Activated CD8-positive, alpha-beta memory T cell treated with anti-CD3 and anti-CD28 coated beads, Interleukin-2, amount 10 ng/mL, durations not matched to agents 7 days and 5 days (primary cell): ENCODE results near the gene DARS1. TPM values are rescaled to one million over a fixed set of nuclear protein-coding genes. Genes with fewer than 3 reads are reported as not detected.
"Not testable (repeated sequence)": the region's sequence is repeated elsewhere in the genome, so short reads cannot be mapped to it uniquely, and the experiment has no call there.

Experiments used
- ATAC-seq: fragments of 150-1000 bp; cut with Tn5 transposase; one replicate; pipeline ENCODE4 v1.10.0; 2021; ENCODE audit warnings: moderate library complexity
- CTCF ChIA-PET: fragments of 350-600 bp; sonication (Branson Sonifier 250); formaldehyde crosslinking; loops from one replicate; lab custom pipeline; 2021; ENCODE audit warnings: antibody characterized with exemption; lab: Charles Lee
- DNase-seq: peaks from one replicate; pipeline ENCODE4 v3.0.0-alpha.2; 2020
- H3K27ac Mint-ChIP-seq: one replicate; pipeline ENCODE4 v1.8.0; 2021; ENCODE audit warnings: mild to moderate bottlenecking, mixed read lengths
- H3K27me3 Mint-ChIP-seq: one replicate; pipeline ENCODE4 v1.8.0; 2021; ENCODE audit warnings: mixed read lengths
- H3K36me3 Mint-ChIP-seq: one replicate; pipeline ENCODE4 v1.8.0; 2021; ENCODE audit warnings: mild to moderate bottlenecking, mixed read lengths
- H3K4me1 Mint-ChIP-seq: one replicate; pipeline ENCODE4 v1.8.0; 2021; ENCODE audit warnings: mixed read lengths
- H3K4me3 Mint-ChIP-seq: one replicate; pipeline ENCODE4 v1.8.0; 2021; ENCODE audit warnings: mild to moderate bottlenecking, moderate library complexity, mixed read lengths
- H3K9me3 Mint-ChIP-seq: one replicate; pipeline ENCODE4 v1.8.0; 2022; ENCODE audit warnings: low read depth, mixed read lengths
- total RNA-seq, 2 experiments: library from RNA; stranded (reverse); gene quantifications; one replicate each; pipeline ENCODE4 v1.2.3, GENCODE V29; 2021

Gene DARS1
- total RNA-seq, 2 experiments from 2014 or later, result 94.0 to 109 TPM

DNA sequence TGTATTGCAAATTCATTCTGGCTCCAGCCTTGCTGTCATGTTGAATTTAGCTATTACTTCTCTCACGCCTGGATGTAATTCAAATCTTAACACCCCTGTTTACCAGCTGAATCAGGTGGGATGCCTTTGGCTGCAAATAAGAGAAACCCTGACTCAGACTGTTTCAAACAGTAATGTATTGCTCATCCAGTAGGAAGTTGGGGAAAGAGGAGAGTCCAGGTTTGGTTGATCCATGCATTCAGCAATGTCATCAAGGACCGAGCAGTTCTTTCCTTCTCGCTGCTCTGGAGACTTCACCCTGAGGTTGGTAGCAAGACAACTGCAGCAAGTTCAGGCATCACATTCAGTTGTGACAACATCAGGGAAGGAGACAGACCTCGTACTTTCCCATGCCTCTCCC lies 6.4 kb upstream of the DARS1 start:
- Mint-ChIP-seq H3K4me1 (peaks cover 8% of the 10 kb centered on the region), H3K27ac (no peak overlapping the region), H3K4me3 (no peak overlapping the region), H3K36me3 (peaks cover 34% of the 10 kb centered on the region), H3K27me3 (no peaks in the 10 kb centered on the region), H3K9me3 (no peaks in the 10 kb centered on the region)
- DNase-seq, result no peak
- CTCF ChIA-PET, result no interaction called here
- no peak for ATAC-seq

GRCh38 chr2:135987441-135987840 lies 2.0 kb upstream of the DARS1 start:
- Mint-ChIP-seq H3K4me3 (no peak overlapping the region), H3K27me3 (no peaks in the 10 kb centered on the region), H3K9me3 (no peaks in the 10 kb centered on the region), H3K36me3 (peaks cover 36% of the 10 kb centered on the region), H3K4me1 (peaks cover 31% of the 10 kb centered on the region), H3K27ac (no peak overlapping the region)
- ATAC-seq (no peak), DNase-seq (peak; percentile 22)
- CTCF ChIA-PET, result interaction anchor here (1.1 kb wide), 1 partner anchor 36 kb away, joined by 3 read pairs; no protein-coding TSS in a partner anchor

GRCh38 chr2:135986507-135986906 lies 1.1 kb upstream of the DARS1 start:
- Mint-ChIP-seq H3K4me1 (peaks cover 39% of the 10 kb centered on the region), H3K27ac (peak overlapping the region; percentile 96), H3K36me3 (peaks cover 37% of the 10 kb centered on the region), H3K9me3 (no peaks in the 10 kb centered on the region), H3K27me3 (no peaks in the 10 kb centered on the region), H3K4me3 (peak overlapping the region; percentile 94)
- DNase-seq (no peak), ATAC-seq (no peak)
- CTCF ChIA-PET, result interaction anchor here (1.6 to 1.7 kb wide), 2 partner anchors 243 to 398 kb away, joined by 3 to 5 read pairs; no protein-coding TSS in a partner anchor

- ATAC-seq (peak; percentile 57), DNase-seq (peak; percentile 82)
- peak overlapping the region; percentile 94 for H3K4me3 Mint-ChIP-seq
- H3K36me3 Mint-ChIP-seq, result peaks cover 42% of the 10 kb centered on the region
- H3K4me1 Mint-ChIP-seq, result peaks cover 43% of the 10 kb centered on the region
- H3K27ac Mint-ChIP-seq, result peak overlapping the region; percentile 96
- H3K9me3 Mint-ChIP-seq, result no peaks in the 10 kb centered on the region
- CTCF ChIA-PET, result interaction anchor here (1.2 to 1.7 kb wide), 3 partner anchors 67 to 398 kb away, joined by 3 to 5 read pairs (median 4); no protein-coding TSS in a partner anchor
- H3K27me3 Mint-ChIP-seq, result no peaks in the 10 kb centered on the region
Observed at GRCh38 chr2:135985826-135986393, 484 bp upstream of the DARS1 start.

DNA sequence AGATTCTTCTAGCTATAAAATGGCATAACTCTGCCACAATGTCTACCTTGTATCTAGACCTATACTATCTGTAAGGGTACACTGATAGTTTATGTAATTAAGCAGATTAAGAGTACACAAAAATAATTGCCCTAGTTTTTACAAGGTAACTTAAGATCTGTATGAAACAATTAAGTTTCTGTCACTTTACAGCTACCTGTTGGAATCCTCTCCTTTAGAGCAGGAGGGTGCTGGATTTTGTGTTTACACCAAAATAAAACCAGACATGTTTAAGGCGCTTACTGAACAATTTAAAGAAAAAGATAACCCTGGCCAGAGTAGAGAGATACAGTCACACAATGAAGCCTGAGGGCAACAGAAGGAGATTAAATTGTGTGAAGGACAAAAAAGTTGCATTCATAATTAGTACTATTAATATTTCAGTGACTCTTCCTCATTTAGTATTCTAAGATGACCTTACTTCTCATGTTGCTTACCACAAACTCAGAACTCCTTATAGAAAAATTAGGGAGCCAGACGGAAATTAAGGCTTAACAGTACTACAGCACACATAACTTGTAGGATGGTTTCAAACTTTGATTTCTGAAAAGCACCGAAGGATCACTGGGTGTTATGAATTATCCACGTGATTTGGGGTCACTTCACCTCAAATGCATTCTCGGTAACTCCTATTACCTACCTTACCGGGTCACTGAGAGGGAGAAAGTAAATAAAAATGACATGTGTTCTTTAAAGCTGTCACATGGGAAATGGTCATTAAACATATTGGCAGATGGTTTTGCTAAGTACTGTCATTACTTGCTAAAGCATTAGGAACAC lies 1.0 kb downstream of the DARS1 start:
- Mint-ChIP-seq H3K4me1 (peaks cover 52% of the 10 kb centered on the region), H3K9me3 (no peaks in the 10 kb centered on the region), H3K27ac (peak overlapping the region; percentile 96), H3K4me3 (peak overlapping the region; percentile 94), H3K27me3 (no peaks in the 10 kb centered on the region), H3K36me3 (peaks cover 49% of the 10 kb centered on the region)
- ATAC-seq (no peak), DNase-seq (no peak)
- CTCF ChIA-PET, result interaction anchor here (1.1 to 1.8 kb wide), 5 partner anchors 66 to 397 kb away, joined by 3 to 4 read pairs (median 4); no protein-coding TSS in a partner anchor

DNA sequence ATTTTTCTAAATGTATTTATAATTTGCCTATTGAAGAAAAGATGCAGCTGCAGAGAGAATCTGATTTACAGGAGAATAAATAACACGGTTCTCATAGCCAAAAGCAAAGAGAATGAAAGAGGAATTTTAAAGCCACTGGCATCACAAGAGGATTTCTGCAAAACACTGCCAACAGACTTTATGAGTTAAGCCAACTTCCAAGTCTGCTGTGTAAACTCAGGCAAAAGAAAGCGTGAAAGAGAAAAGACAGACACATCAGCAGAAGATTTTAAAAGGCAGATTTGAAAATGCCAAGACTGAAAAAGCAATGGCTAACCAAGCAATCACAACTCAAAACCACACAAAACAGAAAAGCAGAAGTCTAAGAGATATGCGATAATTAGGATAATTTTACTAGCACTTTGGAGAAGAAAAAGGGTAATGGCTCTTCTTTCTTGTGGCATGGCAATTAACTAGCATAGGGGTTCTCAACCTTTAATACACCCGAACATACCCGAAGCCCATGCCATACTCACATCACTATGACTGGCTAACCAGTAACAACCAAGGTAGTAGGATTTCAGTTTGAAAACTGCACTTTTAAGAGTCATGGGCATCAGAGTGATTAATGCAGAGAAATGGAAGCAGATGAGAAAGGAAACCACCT lies 4.9 kb downstream of the DARS1 start:
- ATAC-seq (no peak), DNase-seq (no peak)
- no peak overlapping the region for H3K4me3 Mint-ChIP-seq
- H3K9me3 Mint-ChIP-seq, result no peaks in the 10 kb centered on the region
- CTCF ChIA-PET, result interaction anchor here (1.8 kb wide), 1 partner anchor 14 kb away, joined by 5 read pairs; no protein-coding TSS in a partner anchor
- no peaks in the 10 kb centered on the region for H3K27me3 Mint-ChIP-seq
- peaks cover 60% of the 10 kb centered on the region for H3K36me3 Mint-ChIP-seq
- peak overlapping the region; percentile 54 for H3K27ac Mint-ChIP-seq
- H3K4me1 Mint-ChIP-seq, result peaks cover 53% of the 10 kb centered on the region

DNA sequence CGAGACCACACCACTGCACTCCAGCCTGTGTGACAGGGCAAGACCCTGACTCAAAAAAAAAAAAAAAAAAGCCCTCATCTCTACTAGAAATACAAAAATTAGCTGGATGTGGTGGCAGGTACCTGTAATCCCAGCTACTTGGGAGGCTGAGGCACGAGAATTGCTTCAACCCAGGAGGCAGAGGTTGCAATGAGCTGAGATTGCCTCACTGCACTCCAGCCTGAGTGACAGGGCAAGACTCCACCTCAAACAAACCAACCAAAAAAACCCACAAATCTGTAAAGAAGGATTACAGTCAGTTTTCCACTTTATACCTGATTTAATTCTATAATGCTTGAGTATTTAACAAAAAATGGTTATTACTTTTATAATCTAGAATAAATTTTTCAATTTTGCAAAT lies 9.7 kb downstream of the DARS1 start:
- no peak for DNase-seq
- Mint-ChIP-seq H3K36me3 (peaks cover 70% of the 10 kb centered on the region), H3K27me3 (no peaks in the 10 kb centered on the region), H3K9me3 (no peaks in the 10 kb centered on the region), H3K27ac (no peak overlapping the region), H3K4me3 (no peak overlapping the region), H3K4me1 (peaks cover 42% of the 10 kb centered on the region)
- ATAC-seq, result no peak
- CTCF ChIA-PET, result interaction anchor here (1.3 kb wide), 1 partner anchor 15 kb away, joined by 3 read pairs; no protein-coding TSS in a partner anchor

DNA sequence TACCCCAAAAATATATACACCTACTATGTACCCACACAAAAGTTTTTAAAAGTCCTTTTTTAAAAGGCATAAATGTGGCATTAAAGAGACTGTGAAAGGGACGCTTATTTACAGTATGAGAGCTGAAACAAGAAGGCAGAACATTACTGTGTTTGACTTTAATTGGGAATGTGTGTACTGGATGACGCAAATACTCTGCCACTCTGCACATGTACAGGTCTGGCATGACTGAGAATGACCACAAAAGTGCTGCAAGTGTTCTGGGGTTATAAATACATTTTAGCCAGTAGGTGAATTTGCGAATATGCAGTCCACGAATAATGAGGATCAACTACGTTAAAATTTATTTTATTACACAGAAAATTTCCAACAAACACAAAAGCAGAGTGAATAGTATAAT lies 11.4 kb downstream of the DARS1 start:
- ATAC-seq, result no peak
- Mint-ChIP-seq H3K27me3 (no peaks in the 10 kb centered on the region), H3K4me3 (no peak overlapping the region), H3K27ac (no peak overlapping the region), H3K9me3 (no peaks in the 10 kb centered on the region), H3K4me1 (peaks cover 36% of the 10 kb centered on the region), H3K36me3 (peaks cover 70% of the 10 kb centered on the region)
- CTCF ChIA-PET, result no interaction called here
- no peak for DNase-seq

DNA sequence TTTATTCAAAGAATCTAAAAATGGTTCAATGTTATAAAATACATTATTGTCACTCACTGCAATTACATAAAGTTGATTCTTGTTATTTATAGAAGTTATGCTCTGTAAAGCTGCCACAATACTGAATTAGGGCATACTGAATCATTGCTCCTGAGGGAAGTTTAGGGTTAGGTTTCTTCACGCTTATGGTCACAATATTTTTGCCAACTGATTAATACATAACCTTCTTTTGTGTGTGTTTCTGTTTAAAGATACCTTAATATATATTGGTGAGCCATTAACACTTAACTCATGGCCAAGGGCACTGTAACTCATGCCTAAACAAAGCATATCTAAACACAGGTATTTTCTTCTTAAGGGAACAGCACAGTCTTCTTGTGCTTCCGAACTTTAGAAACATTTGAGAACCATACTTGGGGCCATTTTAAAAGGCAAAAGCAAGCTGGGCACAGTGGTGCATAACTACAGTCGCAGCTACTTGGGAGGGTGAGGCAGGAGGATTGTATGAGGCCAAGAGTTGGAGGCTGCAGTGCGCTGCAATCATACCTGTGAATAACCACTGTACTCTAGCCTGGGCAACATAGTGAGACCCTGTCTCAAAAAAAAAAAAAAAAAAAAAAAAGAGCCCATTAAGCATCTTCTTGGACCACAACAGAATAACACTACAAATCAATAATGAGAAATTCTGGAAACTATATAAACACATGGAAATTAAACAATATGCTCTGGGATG lies 15.6 kb downstream of the DARS1 start:
- Mint-ChIP-seq H3K36me3 (peaks cover 70% of the 10 kb centered on the region), H3K4me1 (peaks cover 27% of the 10 kb centered on the region), H3K9me3 (no peaks in the 10 kb centered on the region), H3K27ac (no peak overlapping the region), H3K27me3 (no peaks in the 10 kb centered on the region), H3K4me3 (no peak overlapping the region)
- DNase-seq, result no peak
- no peak for ATAC-seq
- CTCF ChIA-PET, result no interaction called here

- no peaks in the 10 kb centered on the region for H3K9me3 Mint-ChIP-seq
- no peak overlapping the region for H3K27ac Mint-ChIP-seq
- H3K4me1 Mint-ChIP-seq, result peaks cover 43% of the 10 kb centered on the region
- H3K36me3 Mint-ChIP-seq, result peaks cover 47% of the 10 kb centered on the region
- ATAC-seq, result no peak
- no peaks in the 10 kb centered on the region for H3K27me3 Mint-ChIP-seq
- H3K4me3 Mint-ChIP-seq, result no peak overlapping the region
- no peak for DNase-seq
- CTCF ChIA-PET, result interaction anchor here (1.0 to 1.5 kb wide), 2 partner anchors 15 kb away, joined by 3 to 5 read pairs; no protein-coding TSS in a partner anchor
Observed at GRCh38 chr2:135965756-135966155, 19.7 kb downstream of the DARS1 start.

DNA sequence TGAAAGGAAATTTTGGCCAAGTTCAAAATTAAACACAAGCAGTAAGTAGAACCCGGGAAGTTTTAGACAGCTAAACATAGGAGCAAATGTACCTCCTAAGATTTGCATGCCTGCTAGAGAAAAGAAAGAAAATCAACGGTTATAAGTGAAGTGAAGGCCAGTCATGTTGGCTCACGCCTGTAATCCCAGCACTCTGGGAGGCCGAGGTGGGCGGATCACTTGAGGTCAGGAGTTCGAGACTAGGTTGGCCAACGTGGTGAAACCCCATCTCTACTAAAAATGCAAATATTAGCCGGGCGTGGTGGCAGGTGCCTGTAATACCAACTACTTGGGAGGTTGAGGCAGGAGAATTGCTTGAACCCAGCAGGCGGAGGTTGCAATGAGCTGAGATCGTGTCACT lies 21.0 kb downstream of the DARS1 start:
- H3K4me3 Mint-ChIP-seq, ATAC-seq, H3K27ac Mint-ChIP-seq, H3K27me3 Mint-ChIP-seq, H3K9me3 Mint-ChIP-seq, DNase-seq, CTCF ChIA-PET: not testable (repeated sequence)
- peaks cover 44% of the 10 kb centered on the region for H3K36me3 Mint-ChIP-seq
- peaks cover 47% of the 10 kb centered on the region for H3K4me1 Mint-ChIP-seq

GRCh38 chr2:135963841-135964240 lies 21.6 kb downstream of the DARS1 start:
- Mint-ChIP-seq H3K4me1 (peaks cover 48% of the 10 kb centered on the region), H3K27me3 (no peaks in the 10 kb centered on the region), H3K27ac (no peak overlapping the region), H3K9me3 (no peaks in the 10 kb centered on the region), H3K36me3 (peaks cover 44% of the 10 kb centered on the region), H3K4me3 (no peak overlapping the region)
- CTCF ChIA-PET, result no interaction called here
- ATAC-seq, result no peak
- no peak for DNase-seq
